Mucosa of descending colon (tissue), 3 donors: ENCODE measurements around the gene CEP112. TPM values are rescaled to one million over a fixed set of nuclear protein-coding genes. Genes with fewer than 3 reads are reported as not detected.

Experiments
- ATAC-seq: fragments of 200-7000 bp; cut with Tn5 transposase; one replicate; pipeline ENCODE4 v1.9.1; 2020; ENCODE audit warnings: mild to moderate bottlenecking, moderate library complexity
- DNase-seq, 3 donors: peaks; one replicate each; pipeline ENCODE4 v3.0.0-alpha.2; 2020
- H3K36me3 ChIP-seq: fragments of 200-600 bp; one replicate; pipeline ENCODE4 v1.8.0; 2021; ENCODE audit warnings: low read depth, mild to moderate bottlenecking
- H3K4me1 ChIP-seq: fragments of 200-600 bp; one replicate; pipeline ENCODE4 v1.8.0; 2021; ENCODE audit warnings: low read depth, mild to moderate bottlenecking
- H3K4me3 ChIP-seq: fragments of 200-600 bp; one replicate; pipeline ENCODE4 v1.8.0; 2021; ENCODE audit warnings: mild to moderate bottlenecking
- H3K9me3 ChIP-seq: fragments of 200-600 bp; one replicate; pipeline ENCODE4 v1.8.0; 2021; ENCODE audit warnings: mild to moderate bottlenecking
- intact Hi-C, 2 donors: fragments of 100-400 bp; cut with DNase I in 1 of 2; cut with micrococcal nuclease in 1 of 2; formaldehyde crosslinking; loops; one replicate each; pipeline versions ENCODE4 v1.11.0 to v1.11.1; 2022; cut with DNase I, micrococcal nuclease
- total RNA-seq, 3 donors: library from RNA; stranded (reverse); fragmentation: NEBNext Ultra II Directional in 2 of 3; extraction: Animal tissue kit (Norgen Biotek cat#: 25700) in 2 of 3; gene quantifications; one replicate each; pipeline versions ENCODE4 v1.2.1 to v1.2.4, GENCODE V29; 2021 to 2023
- TF ChIP-seq, protein P1 (sequence below): fragments of 200-600 bp; IDR thresholded peaks from one replicate; pipeline ENCODE4 v1.8.0; 2022; ENCODE audit warnings: antibody characterized with exemption, mild to moderate bottlenecking
- donor health status: DM: no; HTN: no; CAD: no; lungs with moderate emphysema.
- donor health status: DM: no; HTN: no; CAD: no.
- donor health status: DM: no; HTN: yes; CAD: no.

Gene CEP112
- total RNA-seq, 3 donors from 2014 or later = 6.3 to 18.5 (median 7.0) TPM

DNA sequence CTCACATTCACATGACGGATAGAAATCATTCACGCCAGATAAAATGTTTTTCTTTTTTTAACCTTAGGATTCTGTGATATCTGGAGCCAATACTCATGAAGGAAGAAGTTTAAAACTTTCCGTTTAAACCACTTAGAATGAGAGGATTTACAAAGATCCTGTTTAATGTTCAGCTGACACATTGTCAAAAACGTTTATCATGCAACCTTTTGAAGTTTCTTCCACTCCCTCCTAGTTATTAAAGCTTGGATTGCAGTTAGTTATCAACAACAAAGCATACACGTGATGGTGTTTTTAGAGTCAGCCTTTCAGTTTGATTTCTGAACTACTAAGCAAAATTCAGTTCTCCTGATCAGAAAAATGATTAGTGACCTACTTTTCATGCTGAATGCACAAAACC is 487.2 kb downstream of the CEP112 start:
- H3K4me1 ChIP-seq = no peaks in the 10 kb centered on the region
- no peak overlapping the region for H3K4me3 ChIP-seq
- ATAC-seq (no peak), DNase-seq (no peak)
- H3K9me3 ChIP-seq = no peaks in the 10 kb centered on the region
- TF ChIP-seq, protein P1, sequence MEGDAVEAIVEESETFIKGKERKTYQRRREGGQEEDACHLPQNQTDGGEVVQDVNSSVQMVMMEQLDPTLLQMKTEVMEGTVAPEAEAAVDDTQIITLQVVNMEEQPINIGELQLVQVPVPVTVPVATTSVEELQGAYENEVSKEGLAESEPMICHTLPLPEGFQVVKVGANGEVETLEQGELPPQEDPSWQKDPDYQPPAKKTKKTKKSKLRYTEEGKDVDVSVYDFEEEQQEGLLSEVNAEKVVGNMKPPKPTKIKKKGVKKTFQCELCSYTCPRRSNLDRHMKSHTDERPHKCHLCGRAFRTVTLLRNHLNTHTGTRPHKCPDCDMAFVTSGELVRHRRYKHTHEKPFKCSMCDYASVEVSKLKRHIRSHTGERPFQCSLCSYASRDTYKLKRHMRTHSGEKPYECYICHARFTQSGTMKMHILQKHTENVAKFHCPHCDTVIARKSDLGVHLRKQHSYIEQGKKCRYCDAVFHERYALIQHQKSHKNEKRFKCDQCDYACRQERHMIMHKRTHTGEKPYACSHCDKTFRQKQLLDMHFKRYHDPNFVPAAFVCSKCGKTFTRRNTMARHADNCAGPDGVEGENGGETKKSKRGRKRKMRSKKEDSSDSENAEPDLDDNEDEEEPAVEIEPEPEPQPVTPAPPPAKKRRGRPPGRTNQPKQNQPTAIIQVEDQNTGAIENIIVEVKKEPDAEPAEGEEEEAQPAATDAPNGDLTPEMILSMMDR = no peak
- intact Hi-C loops = no loop called here
- no peaks in the 10 kb centered on the region for H3K36me3 ChIP-seq

- intact Hi-C loops = no loop called here
- Histone ChIP-seq H3K36me3 (no peaks in the 10 kb centered on the region), H3K4me3 (no peak overlapping the region), H3K4me1 (no peaks in the 10 kb centered on the region), H3K9me3 (no peaks in the 10 kb centered on the region)
- DNase-seq (no peak), ATAC-seq (no peak)
- TF ChIP-seq, protein P1 = no peak
These were observed 488.0 kb downstream of the CEP112 start for GRCh38 chr17:65703891-65704290.

DNA sequence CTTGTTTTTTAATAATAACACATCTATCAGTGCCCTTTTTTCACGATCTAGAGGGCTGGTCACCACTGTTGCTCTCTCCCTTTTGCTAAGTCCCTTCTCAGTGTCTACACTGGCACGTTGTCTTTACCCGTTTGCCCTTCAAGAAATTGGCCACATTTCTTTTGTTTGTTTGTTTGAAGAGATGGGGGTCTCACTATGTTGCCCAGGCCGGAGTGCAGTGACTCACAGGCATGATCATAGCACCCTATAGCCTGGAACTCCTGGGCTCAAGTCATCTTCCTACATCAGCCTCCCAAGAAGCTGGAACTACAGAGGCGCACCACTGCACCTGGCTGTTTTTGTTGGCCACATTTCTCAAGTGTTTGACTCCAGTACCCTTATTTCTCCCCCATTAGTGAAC is 492.5 kb downstream of the CEP112 start:
- TF ChIP-seq, protein P1 = no peak
- DNase-seq = no peak
- intact Hi-C loops = no loop called here

GRCh38 chr17:65698381-65699061 is 493.4 kb downstream of the CEP112 start:
- H3K9me3 ChIP-seq = no peaks in the 10 kb centered on the region
- no peaks in the 10 kb centered on the region for H3K4me1 ChIP-seq
- H3K36me3 ChIP-seq = no peaks in the 10 kb centered on the region
- TF ChIP-seq, protein P1 = no peak
- no peak overlapping the region for H3K4me3 ChIP-seq
- DNase-seq (no peak), ATAC-seq (no peak)
- intact Hi-C loops = no loop called here

More for the DNA sequence above, 492.5 kb downstream of the CEP112 start:
- Histone ChIP-seq H3K4me3 (no peak overlapping the region), H3K9me3 (no peaks in the 10 kb centered on the region), H3K36me3 (no peaks in the 10 kb centered on the region), H3K4me1 (no peaks in the 10 kb centered on the region)
- ATAC-seq = no peak

GRCh38 chr17:65697661-65698060 is 494.3 kb downstream of the CEP112 start:
- intact Hi-C loops = no loop called here
- TF ChIP-seq, protein P1 = no peak
- Histone ChIP-seq H3K9me3 (no peaks in the 10 kb centered on the region), H3K36me3 (no peaks in the 10 kb centered on the region), H3K4me3 (no peak overlapping the region), H3K4me1 (no peaks in the 10 kb centered on the region)
- DNase-seq = peak in 1 of 3 donors; percentile 74
- ATAC-seq = peak; percentile 93
